ENCODE results near the gene DNAH8.

- TF ChIP-seq, protein P1, sequence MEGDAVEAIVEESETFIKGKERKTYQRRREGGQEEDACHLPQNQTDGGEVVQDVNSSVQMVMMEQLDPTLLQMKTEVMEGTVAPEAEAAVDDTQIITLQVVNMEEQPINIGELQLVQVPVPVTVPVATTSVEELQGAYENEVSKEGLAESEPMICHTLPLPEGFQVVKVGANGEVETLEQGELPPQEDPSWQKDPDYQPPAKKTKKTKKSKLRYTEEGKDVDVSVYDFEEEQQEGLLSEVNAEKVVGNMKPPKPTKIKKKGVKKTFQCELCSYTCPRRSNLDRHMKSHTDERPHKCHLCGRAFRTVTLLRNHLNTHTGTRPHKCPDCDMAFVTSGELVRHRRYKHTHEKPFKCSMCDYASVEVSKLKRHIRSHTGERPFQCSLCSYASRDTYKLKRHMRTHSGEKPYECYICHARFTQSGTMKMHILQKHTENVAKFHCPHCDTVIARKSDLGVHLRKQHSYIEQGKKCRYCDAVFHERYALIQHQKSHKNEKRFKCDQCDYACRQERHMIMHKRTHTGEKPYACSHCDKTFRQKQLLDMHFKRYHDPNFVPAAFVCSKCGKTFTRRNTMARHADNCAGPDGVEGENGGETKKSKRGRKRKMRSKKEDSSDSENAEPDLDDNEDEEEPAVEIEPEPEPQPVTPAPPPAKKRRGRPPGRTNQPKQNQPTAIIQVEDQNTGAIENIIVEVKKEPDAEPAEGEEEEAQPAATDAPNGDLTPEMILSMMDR (IDR thresholded peaks at IDR 0.05): no peak
- TF ChIP-seq POLR2AphosphoS5 (IDR thresholded peaks at IDR 0.05) (no peak), POLR2A (IDR thresholded peaks at IDR 0.05) (no peak), EP300 (IDR thresholded peaks at IDR 0.05) (no peak)
Measured at GRCh38 chr6:38938741-38939140, 223.6 kb downstream of the DNAH8 start.

All from sigmoid colon (tissue), 4 donors.